Mammary epithelial cell (primary cell): ENCODE measurements around the gene CD59.

Experiments
- EZH2 ChIP-seq: IDR thresholded peaks from 2 replicates; pipeline ENCODE4 v1.6.1; 2012; ENCODE audit warnings: low read length, inconsistent platforms, borderline replicate concordance
- TF ChIP-seq, protein P1 (sequence below), 2 donors: IDR thresholded peaks in 1 of 2; conservative IDR thresholded peaks in 1 of 2; 2 replicates each; pipeline ENCODE4 v1.5.1; 2011 to 2012; ENCODE audit warnings: inconsistent platforms in 2 of 2, low read length in 2 of 2, mild to moderate bottlenecking in 2 of 2, control low read depth in 1 of 2, low read depth in 1 of 2; ENCODE audit not compliant: insufficient read depth in 1 of 2; ENCODE audit errors: extremely low read depth in 1 of 2

GRCh38 chr11:33701302-33702230, 34.7 kb downstream of the CD59 start:
- TF ChIP-seq, protein P1, sequence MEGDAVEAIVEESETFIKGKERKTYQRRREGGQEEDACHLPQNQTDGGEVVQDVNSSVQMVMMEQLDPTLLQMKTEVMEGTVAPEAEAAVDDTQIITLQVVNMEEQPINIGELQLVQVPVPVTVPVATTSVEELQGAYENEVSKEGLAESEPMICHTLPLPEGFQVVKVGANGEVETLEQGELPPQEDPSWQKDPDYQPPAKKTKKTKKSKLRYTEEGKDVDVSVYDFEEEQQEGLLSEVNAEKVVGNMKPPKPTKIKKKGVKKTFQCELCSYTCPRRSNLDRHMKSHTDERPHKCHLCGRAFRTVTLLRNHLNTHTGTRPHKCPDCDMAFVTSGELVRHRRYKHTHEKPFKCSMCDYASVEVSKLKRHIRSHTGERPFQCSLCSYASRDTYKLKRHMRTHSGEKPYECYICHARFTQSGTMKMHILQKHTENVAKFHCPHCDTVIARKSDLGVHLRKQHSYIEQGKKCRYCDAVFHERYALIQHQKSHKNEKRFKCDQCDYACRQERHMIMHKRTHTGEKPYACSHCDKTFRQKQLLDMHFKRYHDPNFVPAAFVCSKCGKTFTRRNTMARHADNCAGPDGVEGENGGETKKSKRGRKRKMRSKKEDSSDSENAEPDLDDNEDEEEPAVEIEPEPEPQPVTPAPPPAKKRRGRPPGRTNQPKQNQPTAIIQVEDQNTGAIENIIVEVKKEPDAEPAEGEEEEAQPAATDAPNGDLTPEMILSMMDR (conservative IDR thresholded peaks at IDR 0.05 in 1 of 2, IDR thresholded peaks at IDR 0.05 in 1 of 2; ENCODE audit: extremely low read depth in 1 of 2, insufficient read depth in 1 of 2, low read depth in 1 of 2, low read length in 2 of 2), result no peak
- TF ChIP-seq EZH2, result no peak
